ENCODE data around the gene PPM1H. TPM values are rescaled to one million over a fixed set of nuclear protein-coding genes. Genes with fewer than 3 reads are reported as not detected.

Gene PPM1H
- total RNA-seq, 1 donor from 2014 or later, result 31.0 TPM

- TF ChIP-seq CTCF (conservative IDR thresholded peaks at IDR 0.05), result no peak
- Mint-ChIP-seq H3K9me3 (no peaks in the 10 kb centered on the region), H3K4me3 (peak overlapping the region; percentile 58), H3K36me3 (peaks cover 17% of the 10 kb centered on the region), H3K27me3 (no peaks in the 10 kb centered on the region), H3K4me1 (ENCODE audit: unreplicated experiment) (peaks cover 43% of the 10 kb centered on the region), H3K27ac (peak overlapping the region; percentile 97)
- DNase-seq (ENCODE audit: extremely low spot score, unreplicated experiment), result no peak
Observed at GRCh38 chr12:62724947-62725451, 210.0 kb downstream of the PPM1H start.

GRCh38 chr12:62724285-62724684 lies 210.7 kb downstream of the PPM1H start:
- Mint-ChIP-seq H3K4me1 (ENCODE audit: unreplicated experiment) (peaks cover 40% of the 10 kb centered on the region), H3K9me3 (no peaks in the 10 kb centered on the region), H3K36me3 (peaks cover 21% of the 10 kb centered on the region), H3K27ac (peak overlapping the region; percentile 97), H3K4me3 (no peak overlapping the region), H3K27me3 (no peaks in the 10 kb centered on the region)
- no peak for TF ChIP-seq CTCF (conservative IDR thresholded peaks at IDR 0.05)
- no peak for DNase-seq (ENCODE audit: extremely low spot score, unreplicated experiment)

GRCh38 chr12:62722971-62723680 lies 211.8 kb downstream of the PPM1H start:
- H3K27ac Mint-ChIP-seq, result peak overlapping the region; percentile 97
- no peak for TF ChIP-seq CTCF (conservative IDR thresholded peaks at IDR 0.05)
- H3K4me1 Mint-ChIP-seq (ENCODE audit: unreplicated experiment), result peaks cover 36% of the 10 kb centered on the region

GRCh38 chr12:62720661-62721330 lies 214.2 kb downstream of the PPM1H start:
- TF ChIP-seq CTCF (conservative IDR thresholded peaks at IDR 0.05), result no peak
- peaks cover 28% of the 10 kb centered on the region for H3K36me3 Mint-ChIP-seq

More at GRCh38 chr12:62722971-62723680, 211.8 kb downstream of the PPM1H start:
- peaks cover 28% of the 10 kb centered on the region for H3K36me3 Mint-ChIP-seq
- no peak for DNase-seq (ENCODE audit: extremely low spot score, unreplicated experiment)
- no peak overlapping the region for H3K4me3 Mint-ChIP-seq
- H3K27me3 Mint-ChIP-seq, result no peaks in the 10 kb centered on the region
- H3K9me3 Mint-ChIP-seq, result no peaks in the 10 kb centered on the region

GRCh38 chr12:62720025-62720424 lies 214.9 kb downstream of the PPM1H start:
- H3K4me3 Mint-ChIP-seq, result no peak overlapping the region
- no peak for DNase-seq (ENCODE audit: extremely low spot score, unreplicated experiment)
- no peak for TF ChIP-seq CTCF (conservative IDR thresholded peaks at IDR 0.05)
- no peak overlapping the region for H3K27ac Mint-ChIP-seq
- H3K9me3 Mint-ChIP-seq, result no peaks in the 10 kb centered on the region
- peaks cover 28% of the 10 kb centered on the region for H3K36me3 Mint-ChIP-seq
- peaks cover 46% of the 10 kb centered on the region for H3K4me1 Mint-ChIP-seq (ENCODE audit: unreplicated experiment)
- no peaks in the 10 kb centered on the region for H3K27me3 Mint-ChIP-seq

More at GRCh38 chr12:62720661-62721330, 214.2 kb downstream of the PPM1H start:
- H3K27me3 Mint-ChIP-seq, result no peaks in the 10 kb centered on the region
- no peak overlapping the region for H3K4me3 Mint-ChIP-seq
- no peak for DNase-seq (ENCODE audit: extremely low spot score, unreplicated experiment)
- peaks cover 48% of the 10 kb centered on the region for H3K4me1 Mint-ChIP-seq (ENCODE audit: unreplicated experiment)
- no peaks in the 10 kb centered on the region for H3K9me3 Mint-ChIP-seq
- H3K27ac Mint-ChIP-seq, result peak overlapping the region; percentile 15
